NOMO-1 treated with dmso at 0.1 percent for 144 hours (cell line): ENCODE data around the gene FOSB.
"Not testable (repeated sequence)": the region's sequence is repeated elsewhere in the genome, so short reads cannot be mapped to it uniquely, and the experiment has no call there.

Experiments
- DNase-seq: peaks from one replicate; lab custom pipeline; 2025; ENCODE audit not compliant: unreplicated experiment; lab: John Stamatoyannopoulos, UW

Gene FOSB

GRCh38 chr19:45503909-45504308, 36.1 kb downstream of the FOSB start:
- DNase-seq = no peak

GRCh38 chr19:45505151-45505995, 37.6 kb downstream of the FOSB start:
- no peak for DNase-seq

GRCh38 chr19:45505996-45506245, 38.1 kb downstream of the FOSB start:
- no peak for DNase-seq

GRCh38 chr19:45506246-45506988, 38.6 kb downstream of the FOSB start:
- peak; percentile 93 for DNase-seq

DNA sequence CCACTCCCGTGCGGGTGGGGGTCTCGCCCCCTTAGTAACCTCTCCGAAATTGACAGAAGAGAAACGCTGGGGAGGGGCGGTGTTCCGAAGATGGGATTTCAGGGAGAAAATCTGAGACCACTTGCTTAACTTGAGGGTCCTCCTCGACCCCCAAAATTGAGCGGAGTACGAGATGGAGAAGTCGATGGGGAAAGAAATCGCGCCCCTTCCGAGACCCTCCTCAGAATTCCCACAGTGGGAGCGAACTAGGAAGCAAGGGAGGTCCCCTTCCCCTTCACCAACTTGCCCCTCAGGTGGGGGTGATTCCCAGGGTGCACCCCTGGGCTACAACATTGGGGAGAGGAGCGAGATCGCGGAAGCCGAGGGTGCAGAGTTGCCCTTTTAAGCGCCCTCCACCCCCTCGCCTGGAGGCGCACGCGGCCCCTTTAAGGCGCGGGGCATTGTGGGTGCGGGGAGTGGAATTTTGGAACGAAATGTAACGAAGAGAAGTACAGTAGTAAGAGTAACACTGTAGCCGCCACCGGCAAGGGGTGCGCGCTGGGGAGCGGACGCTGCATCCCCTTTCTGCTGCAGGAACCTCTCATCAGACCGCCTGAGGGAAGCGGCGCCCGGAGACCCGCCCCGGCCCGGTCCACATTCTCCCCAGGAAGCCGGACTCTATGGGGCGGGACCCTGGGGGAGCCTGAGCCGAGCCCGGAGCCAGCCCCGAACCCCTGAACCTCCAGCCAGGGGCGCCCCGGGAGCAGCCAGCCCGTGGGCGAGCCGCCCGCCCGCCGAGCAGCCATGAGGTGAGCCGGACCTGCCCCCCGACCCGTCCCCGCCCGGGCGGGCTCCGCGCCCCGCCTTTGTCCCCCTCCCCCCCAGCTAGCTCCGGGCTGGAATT, 39.4 kb downstream of the FOSB start, which contains the start of gene VASP:
TSS of gene VASP (plus strand) at position 491 of the 883 bp plus-strand sequence. CDS start at position 784, 293 bp downstream.
- peak; percentile 90 for DNase-seq

DNA sequence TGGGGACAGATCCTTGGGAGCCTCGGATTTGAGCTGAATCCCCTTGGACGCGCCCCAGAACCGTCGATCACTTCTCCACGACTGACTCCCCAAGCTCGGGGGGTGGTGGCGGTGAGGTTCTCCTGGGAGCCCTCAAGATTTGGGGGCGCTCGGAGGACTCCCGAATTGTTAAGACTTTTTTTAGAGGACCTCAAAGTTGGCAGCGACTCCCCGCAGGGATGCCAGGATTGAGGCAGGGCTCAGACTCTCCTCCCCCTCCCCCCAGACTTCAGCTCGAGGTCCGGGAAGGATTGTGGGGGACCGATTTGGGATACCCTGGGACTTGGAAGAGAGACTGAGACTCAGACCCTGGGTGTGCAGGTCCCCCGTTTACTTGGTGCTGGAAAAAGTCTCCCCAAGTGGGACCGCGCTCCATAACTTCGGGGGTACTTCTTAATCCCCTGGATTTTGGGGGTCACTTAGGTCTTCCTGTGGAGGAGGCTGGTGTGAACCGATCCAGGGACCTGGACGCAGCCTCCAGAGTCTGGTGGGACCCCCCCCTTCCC, 40.1 kb downstream of the FOSB start:
- no peak for DNase-seq

- no peak for DNase-seq
These were observed 40.6 kb downstream of the FOSB start for GRCh38 chr19:45508417-45508860.

- DNase-seq = peak; percentile 22
These were observed 41.3 kb downstream of the FOSB start for GRCh38 chr19:45508861-45509691.

DNA sequence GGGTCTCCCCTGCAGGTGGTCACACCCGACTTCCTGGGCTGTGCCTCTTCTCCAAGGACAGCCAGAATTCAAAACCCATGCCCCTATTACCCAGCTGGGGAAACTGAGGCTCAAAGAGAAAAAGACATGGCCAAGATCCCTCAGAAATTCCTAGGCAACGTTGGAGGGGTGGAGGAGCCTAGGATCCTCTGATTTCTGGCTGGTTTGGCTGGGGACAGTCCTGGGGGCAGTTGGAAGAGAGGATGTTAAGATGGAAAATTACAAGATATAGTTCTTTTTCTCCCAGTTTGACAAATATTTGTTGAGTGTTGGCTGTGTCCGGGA, 41.9 kb downstream of the FOSB start:
- DNase-seq = no peak

- not testable (repeated sequence) for DNase-seq
These were observed 42.6 kb downstream of the FOSB start for GRCh38 chr19:45510352-45510751.

DNA sequence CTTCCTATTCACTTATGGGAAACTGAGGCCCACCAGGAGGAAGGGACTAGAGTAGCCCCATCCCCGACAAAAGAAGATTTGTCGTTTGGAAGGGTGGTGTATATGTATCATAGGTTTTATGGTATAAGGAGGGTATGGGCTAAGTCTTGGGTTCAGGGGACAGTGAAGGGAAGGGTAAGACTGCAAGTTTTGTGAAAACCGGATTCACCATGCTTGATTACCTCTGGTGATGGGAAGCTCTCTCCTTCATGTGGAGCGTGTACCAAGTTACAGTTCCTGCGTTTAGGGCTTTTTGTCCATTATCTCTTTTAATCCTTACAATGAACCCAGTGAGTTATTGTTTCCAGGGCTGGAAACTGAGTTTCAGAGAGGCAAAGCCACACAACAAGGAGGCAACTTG, 43.3 kb downstream of the FOSB start:
- DNase-seq = no peak

DNA sequence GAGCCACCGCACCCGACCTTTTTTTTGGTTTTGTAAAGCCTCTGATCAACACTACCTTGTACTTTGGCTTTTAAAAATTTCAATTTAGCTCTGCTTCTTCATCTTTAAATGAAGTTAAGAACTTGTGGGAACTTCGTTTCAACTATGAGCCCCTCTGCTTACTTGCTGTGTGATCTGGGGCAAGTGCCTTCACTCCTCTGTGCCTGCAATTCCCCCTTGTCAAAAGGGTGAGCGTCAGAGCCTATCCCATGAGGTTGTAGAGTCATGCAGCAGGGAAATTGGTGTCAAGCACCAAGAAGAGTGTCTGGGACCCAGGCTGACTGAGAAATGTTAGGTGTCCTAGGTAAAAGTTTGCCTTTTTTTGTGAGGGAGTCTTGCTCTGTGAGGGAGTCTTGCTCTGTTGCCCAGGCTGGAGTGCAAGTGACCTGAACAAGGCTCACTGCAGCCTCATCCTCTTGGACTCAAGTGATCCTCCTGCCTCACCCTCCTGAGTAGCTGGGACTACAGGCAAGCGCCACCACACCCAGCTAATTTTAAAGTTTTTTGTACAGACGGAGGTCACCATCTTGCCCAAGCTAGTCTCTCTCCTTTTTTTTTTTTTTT, 45.2 kb downstream of the FOSB start:
- no peak for DNase-seq

- no peak for DNase-seq
These were observed 46.7 kb downstream of the FOSB start for GRCh38 chr19:45514376-45515051.

- DNase-seq = peak; percentile 80
These were observed 47.4 kb downstream of the FOSB start for GRCh38 chr19:45515081-45515624.

GRCh38 chr19:45515807-45516401, 48.1 kb downstream of the FOSB start:
- no peak for DNase-seq

GRCh38 chr19:45517238-45517637, 49.4 kb downstream of the FOSB start:
- no peak for DNase-seq

GRCh38 chr19:45517641-45518468, 50.1 kb downstream of the FOSB start:
- no peak for DNase-seq

GRCh38 chr19:45518469-45518826, 50.7 kb downstream of the FOSB start:
- no peak for DNase-seq
